OCI-M2 (cell line): ENCODE results near the gene PES1.
"Not testable (repeated sequence)": the region's sequence is repeated elsewhere in the genome, so short reads cannot be mapped to it uniquely, and the experiment has no call there.

Experiments used
- DNase-seq: peaks from one replicate; lab custom pipeline; 2025; ENCODE audit not compliant: unreplicated experiment; lab: John Stamatoyannopoulos, UW

Gene PES1

GRCh38 chr22:30609260-30610185, 17.8 kb upstream of the PES1 start:
- no peak for DNase-seq

- DNase-seq: no peak
These were observed 16.2 kb upstream of the PES1 start for GRCh38 chr22:30607939-30608338.

- no peak for DNase-seq
These were observed 15.7 kb upstream of the PES1 start for GRCh38 chr22:30607300-30607930.

- no peak for DNase-seq
These were observed 15.0 kb upstream of the PES1 start, which contains the start of gene TCN2 for GRCh38 chr22:30606455-30607299. Gene TCN2, plus strand, starts transcription at chr22:30607174. Its CDS starts 158 bp downstream, at chr22:30607332.

- DNase-seq: no peak
These were observed 13.9 kb upstream of the PES1 start for GRCh38 chr22:30605449-30606110.

GRCh38 chr22:30604723-30605122, 13.0 kb upstream of the PES1 start:
- DNase-seq: no peak

GRCh38 chr22:30603801-30604200, 12.1 kb upstream of the PES1 start:
- no peak for DNase-seq

GRCh38 chr22:30602049-30602448, 10.3 kb upstream of the PES1 start:
- no peak for DNase-seq

- DNase-seq: no peak
These were observed 9.8 kb upstream of the PES1 start for GRCh38 chr22:30601464-30601863.

GRCh38 chr22:30600921-30601320, 9.2 kb upstream of the PES1 start:
- no peak for DNase-seq

- DNase-seq: no peak
These were observed 7.3 kb upstream of the PES1 start for GRCh38 chr22:30598986-30599385.

- DNase-seq: no peak
These were observed 5.2 kb upstream of the PES1 start for GRCh38 chr22:30596886-30597285.

GRCh38 chr22:30596199-30596598, 4.5 kb upstream of the PES1 start:
- DNase-seq: no peak

GRCh38 chr22:30592360-30592713, 627 bp upstream of the PES1 start:
- DNase-seq: not testable (repeated sequence)

GRCh38 chr22:30591191-30591587, 521 bp downstream of the PES1 start:
- DNase-seq: no peak

GRCh38 chr22:30586414-30586813, 5.3 kb downstream of the PES1 start:
- no peak for DNase-seq

- no peak for DNase-seq
These were observed 7.3 kb downstream of the PES1 start for GRCh38 chr22:30584441-30584840.

- no peak for DNase-seq
These were observed 8.7 kb downstream of the PES1 start for GRCh38 chr22:30582788-30583545.

- no peak for DNase-seq
These were observed 9.7 kb downstream of the PES1 start for GRCh38 chr22:30582051-30582450.

GRCh38 chr22:30580896-30581295, 10.8 kb downstream of the PES1 start:
- DNase-seq: no peak
